Neural progenitor cell (in vitro differentiated cells): ENCODE results near the gene PCDHB4.
"Not testable (repeated sequence)": the region's sequence is repeated elsewhere in the genome, so short reads cannot be mapped to it uniquely, and the experiment has no call there.

Experiments
- EZH2 ChIP-seq: fragments of 200-600 bp; sonication (generic); IDR thresholded peaks from 2 replicates; pipeline ENCODE4 v1.6.1; 2017; ENCODE audit warnings: antibody characterized with exemption, mild to moderate bottlenecking, moderate library complexity
- EZH2phosphoT487 ChIP-seq: fragments of 200-600 bp; sonication (generic); IDR thresholded peaks from 2 replicates; pipeline ENCODE4 v1.6.1; 2017; ENCODE audit warnings: antibody characterized with exemption
- TF ChIP-seq, protein P1 (sequence below): fragments of 200-600 bp; sonication (generic); IDR thresholded peaks from 2 replicates; pipeline ENCODE4 v1.5.1; 2017; ENCODE audit warnings: antibody characterized with exemption, mild to moderate bottlenecking

DNA sequence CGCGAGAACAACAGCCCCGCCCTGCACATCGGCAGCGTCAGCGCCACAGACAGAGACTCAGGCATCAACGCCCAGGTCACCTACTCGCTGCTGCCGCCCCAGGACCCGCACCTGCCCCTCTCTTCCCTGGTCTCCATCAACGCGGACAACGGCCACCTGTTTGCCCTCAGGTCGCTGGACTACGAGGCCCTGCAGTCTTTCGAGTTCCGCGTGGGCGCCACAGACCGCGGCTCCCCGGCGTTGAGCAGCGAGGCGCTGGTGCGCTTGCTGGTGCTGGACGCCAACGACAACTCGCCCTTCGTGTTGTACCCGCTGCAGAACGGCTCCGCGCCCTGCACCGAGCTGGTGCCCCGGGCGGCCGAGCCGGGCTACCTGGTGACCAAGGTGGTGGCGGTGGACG lies 30.0 kb downstream of the PCDHB4 start:
- not testable (repeated sequence) for TF ChIP-seq EZH2phosphoT487, EZH2
- TF ChIP-seq, protein P1, sequence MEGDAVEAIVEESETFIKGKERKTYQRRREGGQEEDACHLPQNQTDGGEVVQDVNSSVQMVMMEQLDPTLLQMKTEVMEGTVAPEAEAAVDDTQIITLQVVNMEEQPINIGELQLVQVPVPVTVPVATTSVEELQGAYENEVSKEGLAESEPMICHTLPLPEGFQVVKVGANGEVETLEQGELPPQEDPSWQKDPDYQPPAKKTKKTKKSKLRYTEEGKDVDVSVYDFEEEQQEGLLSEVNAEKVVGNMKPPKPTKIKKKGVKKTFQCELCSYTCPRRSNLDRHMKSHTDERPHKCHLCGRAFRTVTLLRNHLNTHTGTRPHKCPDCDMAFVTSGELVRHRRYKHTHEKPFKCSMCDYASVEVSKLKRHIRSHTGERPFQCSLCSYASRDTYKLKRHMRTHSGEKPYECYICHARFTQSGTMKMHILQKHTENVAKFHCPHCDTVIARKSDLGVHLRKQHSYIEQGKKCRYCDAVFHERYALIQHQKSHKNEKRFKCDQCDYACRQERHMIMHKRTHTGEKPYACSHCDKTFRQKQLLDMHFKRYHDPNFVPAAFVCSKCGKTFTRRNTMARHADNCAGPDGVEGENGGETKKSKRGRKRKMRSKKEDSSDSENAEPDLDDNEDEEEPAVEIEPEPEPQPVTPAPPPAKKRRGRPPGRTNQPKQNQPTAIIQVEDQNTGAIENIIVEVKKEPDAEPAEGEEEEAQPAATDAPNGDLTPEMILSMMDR = not testable (repeated sequence)
